GF-D8 (cell line): Measurements from ENCODE around the gene MUC6.

Experiments
- DNase-seq: peaks from one replicate; lab custom pipeline; 2025; lab: John Stamatoyannopoulos, UW

Gene MUC6

GRCh38 chr11:1036303-1036923, at the start of gene MUC6:
MUC6 (minus strand) TSS chr11:1036718; CDS start chr11:1036655, 63 bp downstream.
- DNase-seq = no peak

DNA sequence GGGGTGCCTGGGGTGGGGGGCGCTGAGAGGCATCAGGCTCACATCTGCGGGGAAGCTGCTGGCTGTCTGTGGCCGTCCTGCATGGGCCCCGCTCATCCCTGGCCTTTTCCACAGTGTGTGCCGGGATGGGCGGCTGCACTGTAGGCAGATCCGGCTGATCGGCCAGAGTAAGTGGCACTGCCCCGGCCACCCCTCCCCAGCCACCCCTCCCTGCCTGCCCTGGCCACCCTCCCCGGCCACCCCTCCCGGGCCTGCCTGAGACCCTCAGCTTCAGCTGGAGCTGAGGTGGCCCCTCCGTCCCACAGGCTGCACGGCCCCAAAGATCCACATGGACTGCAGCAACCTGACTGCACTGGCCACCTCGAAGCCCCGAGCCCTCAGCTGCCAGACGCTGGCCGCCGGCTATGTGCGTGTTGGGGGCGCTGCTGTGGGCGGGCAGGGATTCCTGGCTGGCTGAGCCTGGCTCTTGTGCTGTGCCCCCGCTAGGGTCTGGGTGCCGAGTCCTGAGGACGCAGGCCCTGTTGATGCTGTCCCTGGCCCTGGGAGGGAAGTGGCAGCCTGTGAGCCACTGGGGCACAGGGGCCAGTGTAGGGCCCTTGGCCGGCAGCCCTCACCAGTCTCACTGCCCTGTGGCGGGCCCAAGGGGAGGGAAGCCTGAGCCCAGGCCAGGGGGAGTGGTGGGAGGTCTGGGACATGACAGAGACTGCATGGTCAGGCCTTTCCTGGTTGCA, 49.1 kb upstream of the MUC6 start:
- DNase-seq = no peak

GRCh38 chr11:1084561-1085439, 48.3 kb upstream of the MUC6 start:
- DNase-seq = no peak

DNA sequence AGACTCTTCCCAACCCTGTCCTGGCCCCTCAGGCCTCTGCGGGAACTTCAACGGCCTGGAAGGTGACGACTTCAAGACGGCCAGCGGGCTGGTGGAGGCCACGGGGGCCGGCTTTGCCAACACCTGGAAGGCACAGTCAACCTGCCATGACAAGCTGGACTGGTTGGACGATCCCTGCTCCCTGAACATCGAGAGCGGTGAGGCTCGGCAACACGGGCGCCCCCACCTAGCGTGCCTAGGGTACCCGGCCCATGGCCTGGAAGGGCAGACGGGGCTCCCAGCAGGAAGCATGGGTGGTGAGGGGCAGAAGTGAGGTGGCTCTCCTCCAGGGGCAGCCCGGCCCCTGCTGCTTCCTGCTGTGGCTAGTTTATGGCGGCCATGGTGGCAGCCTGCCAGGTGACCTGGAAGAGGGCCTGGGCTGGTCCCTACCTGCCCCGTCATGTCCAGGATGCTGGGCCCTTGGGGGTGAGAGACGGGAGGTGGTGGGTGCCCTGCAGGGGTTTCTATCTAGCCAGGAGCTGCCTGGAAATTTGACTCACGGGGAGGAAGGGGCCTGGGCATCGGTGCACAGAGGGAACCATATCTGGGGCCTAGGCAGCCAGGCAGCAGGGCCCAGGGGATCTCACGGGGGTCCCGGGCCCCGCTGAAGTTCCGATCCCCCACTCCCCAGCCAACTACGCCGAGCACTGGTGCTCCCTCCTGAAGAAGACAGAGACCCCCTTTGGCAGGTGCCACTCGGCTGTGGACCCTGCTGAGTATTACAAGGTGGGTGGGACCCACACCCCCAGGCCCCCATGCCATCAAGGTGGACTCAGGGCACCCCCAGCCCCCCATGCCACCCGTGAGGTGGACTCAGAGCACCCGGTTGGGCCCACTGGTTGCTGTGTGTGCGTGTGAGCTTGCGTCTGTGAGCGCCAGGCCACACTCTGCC, 47.4 kb upstream of the MUC6 start:
- no peak for DNase-seq

DNA sequence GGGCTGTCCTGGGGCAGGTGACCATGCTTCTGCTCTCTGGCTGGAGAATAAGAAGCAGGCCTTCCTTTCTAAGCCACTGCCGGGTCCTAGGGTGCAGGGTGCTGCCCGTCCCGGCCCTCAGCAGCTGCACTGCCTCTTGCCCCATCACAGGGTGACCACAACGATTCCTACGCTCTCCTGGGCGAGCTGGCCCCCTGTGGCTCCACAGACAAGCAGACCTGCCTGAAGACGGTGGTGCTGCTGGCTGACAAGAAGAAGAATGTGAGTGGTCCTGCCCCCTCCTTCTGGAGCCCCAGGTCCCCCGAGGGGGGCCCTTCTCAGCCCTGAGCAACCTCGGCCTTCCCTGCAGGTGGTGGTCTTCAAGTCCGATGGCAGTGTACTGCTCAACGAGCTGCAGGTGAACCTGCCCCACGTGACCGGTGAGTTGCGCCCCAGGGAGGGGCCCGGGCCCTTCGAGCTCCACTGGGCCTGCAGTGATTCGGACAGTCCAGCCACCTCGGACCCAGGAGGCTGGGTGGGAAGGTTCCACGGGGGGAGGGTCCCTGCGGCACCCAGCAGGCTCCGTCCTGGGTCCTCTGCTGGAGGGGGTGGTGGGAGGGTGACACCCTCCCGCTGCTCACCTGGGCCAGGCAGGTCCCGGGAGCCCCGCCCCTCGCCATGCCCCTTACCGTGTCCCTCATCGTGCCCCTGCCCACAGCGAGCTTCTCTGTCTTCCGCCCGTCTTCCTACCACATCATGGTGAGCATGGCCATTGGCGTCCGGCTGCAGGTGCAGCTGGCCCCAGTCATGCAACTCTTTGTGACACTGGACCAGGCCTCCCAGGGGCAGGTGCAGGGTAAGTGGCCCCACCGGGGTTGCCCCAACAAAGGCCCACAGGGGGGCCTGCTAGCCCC, 46.5 kb upstream of the MUC6 start:
- DNase-seq = no peak

GRCh38 chr11:1082346-1082727, 45.8 kb upstream of the MUC6 start:
- DNase-seq = no peak

GRCh38 chr11:1081601-1082311, 45.2 kb upstream of the MUC6 start:
- no peak for DNase-seq

DNA sequence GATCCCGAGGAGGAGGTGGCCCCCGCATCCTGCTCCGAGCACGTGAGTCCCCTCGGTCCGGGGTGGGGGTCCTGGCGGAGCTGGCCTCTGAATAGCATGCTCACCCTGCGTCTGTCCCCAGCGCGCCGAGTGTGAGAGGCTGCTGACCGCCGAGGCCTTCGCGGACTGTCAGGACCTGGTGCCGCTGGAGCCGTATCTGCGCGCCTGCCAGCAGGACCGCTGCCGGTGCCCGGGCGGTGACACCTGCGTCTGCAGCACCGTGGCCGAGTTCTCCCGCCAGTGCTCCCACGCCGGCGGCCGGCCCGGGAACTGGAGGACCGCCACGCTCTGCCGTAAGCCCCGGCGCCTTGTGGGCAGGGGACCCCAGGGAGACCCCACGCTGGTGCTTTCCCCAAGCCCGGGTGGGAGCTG, 41.7 kb upstream of the MUC6 start:
- no peak for DNase-seq

DNA sequence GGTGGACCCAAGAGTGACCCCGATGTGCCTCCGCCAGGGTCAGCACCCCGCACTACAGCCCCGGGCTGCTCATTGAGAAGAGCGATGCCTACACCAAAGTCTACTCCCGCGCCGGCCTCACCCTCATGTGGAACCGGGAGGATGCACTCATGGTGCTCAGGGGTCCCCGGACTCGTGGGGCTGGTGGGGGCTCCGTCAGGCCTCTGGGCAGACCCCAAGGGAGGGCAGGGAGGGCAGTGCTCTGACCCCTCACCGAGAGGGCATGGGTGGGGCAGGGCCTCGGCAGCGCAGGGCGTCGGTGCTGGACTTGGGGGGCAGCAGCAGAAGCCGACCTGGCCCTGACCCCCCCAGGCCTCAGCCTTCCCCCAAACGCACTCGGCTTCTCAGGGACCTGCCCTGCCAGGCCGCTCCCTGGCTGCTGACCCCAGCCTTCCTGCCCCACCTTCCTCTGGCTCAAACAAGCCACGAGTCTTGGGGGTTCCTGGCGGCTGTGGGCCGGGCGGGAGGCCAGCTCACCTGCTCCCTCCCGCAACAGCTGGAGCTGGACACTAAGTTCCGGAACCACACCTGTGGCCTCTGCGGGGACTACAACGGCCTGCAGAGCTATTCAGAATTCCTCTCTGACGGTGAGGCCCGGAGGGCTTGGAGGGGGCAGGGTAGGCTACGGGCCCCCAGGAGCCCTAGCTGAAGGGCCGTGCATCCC, 41.0 kb upstream of the MUC6 start:
- DNase-seq = no peak

- DNase-seq = no peak
Measured at GRCh38 chr11:1077033-1077416, 40.5 kb upstream of the MUC6 start.

DNA sequence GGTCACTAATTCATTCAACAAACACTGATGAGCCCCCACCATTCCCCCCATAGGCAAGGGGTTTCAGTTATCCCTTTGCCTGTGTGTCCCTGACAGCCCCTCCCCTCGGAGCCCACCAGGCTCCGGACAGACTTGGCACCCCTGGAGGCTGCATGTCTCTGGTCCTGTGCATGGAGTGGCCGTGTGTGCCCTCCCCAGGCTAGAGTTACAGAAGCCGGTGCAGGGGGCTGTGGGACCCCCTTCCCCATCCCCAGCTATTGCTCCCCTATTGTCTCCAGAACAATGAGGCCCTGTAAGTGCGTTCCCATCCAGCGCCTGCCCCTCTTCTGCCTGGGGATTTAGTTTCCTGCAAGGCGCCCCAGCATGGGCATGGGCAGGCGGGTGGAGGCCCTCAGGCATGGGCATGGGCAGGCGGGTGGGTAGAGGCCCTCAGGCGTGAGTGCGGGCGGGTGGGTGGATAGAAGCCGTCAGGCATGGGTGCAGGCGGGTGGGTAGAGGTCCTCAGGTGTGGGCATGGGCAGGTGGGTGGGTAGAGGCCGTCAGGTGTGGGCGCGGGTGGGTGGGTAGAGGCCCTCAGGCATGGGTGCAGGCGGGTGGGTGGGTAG, 39.6 kb upstream of the MUC6 start:
- DNase-seq = no peak

- no peak for DNase-seq
Measured at GRCh38 chr11:1075341-1075911, 38.9 kb upstream of the MUC6 start.

- no peak for DNase-seq
Measured at GRCh38 chr11:1074244-1075221, 38.0 kb upstream of the MUC6 start, which contains the start of gene MUC2. MUC2 (plus strand) TSS chr11:1074874.

DNA sequence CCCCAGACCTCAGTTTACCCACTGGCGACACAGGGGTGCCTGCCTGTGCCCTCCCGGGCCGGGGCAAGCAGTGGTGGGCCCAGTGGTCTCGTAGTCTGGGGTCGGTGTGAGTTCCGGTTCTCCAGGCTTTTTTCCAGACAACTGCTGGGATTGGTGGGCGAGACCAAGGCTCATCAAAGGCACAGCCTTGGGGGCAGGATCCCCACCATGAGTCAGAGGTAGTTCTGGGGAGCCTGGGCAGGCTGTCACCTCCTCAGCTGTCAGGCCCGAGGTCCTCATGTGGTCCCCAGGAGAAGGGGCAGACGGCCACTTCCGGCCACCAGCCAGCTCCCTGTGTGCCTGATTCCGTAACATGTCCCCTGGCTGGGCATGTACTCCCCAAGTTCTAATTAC, 37.3 kb upstream of the MUC6 start:
- DNase-seq = no peak

- peak; percentile 20 for DNase-seq
Measured at GRCh38 chr11:1073261-1073724, 36.8 kb upstream of the MUC6 start.

- DNase-seq = no peak
Measured at GRCh38 chr11:1072821-1073231, 36.3 kb upstream of the MUC6 start.

GRCh38 chr11:1072116-1072820, 35.8 kb upstream of the MUC6 start:
- no peak for DNase-seq
